ENCODE data around the gene FKBP5.
A peak's percentile ranks its signal among the peaks of the same experiment; 100 is the strongest.
"Not testable (repeated sequence)": the region's sequence is repeated elsewhere in the genome, so short reads cannot be mapped to it uniquely, and the experiment has no call there.

FKBP5 gene

GRCh38 chr6:35601331-35602132 is 87.2 kb downstream of the FKBP5 start:
- peak overlapping the region; percentile 86 for H3K27ac ChIP-seq (ENCODE audit: low read depth, low read length, poor library complexity, severe bottlenecking)

GRCh38 chr6:35600659-35601125 is 88.0 kb downstream of the FKBP5 start:
- Histone ChIP-seq H3K36me3 (ENCODE audit: insufficient read depth, low read length) (peaks cover 49% of the 10 kb centered on the region), H3K27ac (ENCODE audit: low read depth, low read length, poor library complexity, severe bottlenecking) (peak overlapping the region; percentile 86), H3K9me2 (ENCODE audit: low read depth, low read length) (no peaks in the 10 kb centered on the region), H4K20me1 (ENCODE audit: insufficient read depth, low read length) (no peaks in the 10 kb centered on the region), H2AFZ (ENCODE audit: low read length) (no peak overlapping the region), H3K9ac (ENCODE audit: low read length) (peak overlapping the region; percentile 44; the same call in 1 of the 2 replicates), H3K4me1 (ENCODE audit: insufficient read depth, low read length, severe bottlenecking) (peaks cover 30% of the 10 kb centered on the region), H3K4me2 (ENCODE audit: low read length) (peak overlapping the region; percentile 58; the same call in 1 of the 2 replicates), H3K79me2 (ENCODE audit: insufficient read depth, low read length) (no peaks in the 10 kb centered on the region), H3F3A (ENCODE audit: insufficient read depth, low read length) (no peaks in the 10 kb centered on the region), H3K4me3 (ENCODE audit: low read depth, low read length, poor library complexity, severe bottlenecking) (no peak overlapping the region), H3K27me3 (ENCODE audit: insufficient read depth, low read length) (no peaks in the 10 kb centered on the region), H3K9me3 (ENCODE audit: low read length) (no peaks in the 10 kb centered on the region)
- TF ChIP-seq CTCF (IDR thresholded peaks at IDR 0.05; ENCODE audit: low read length) (no peak), EZH2 (IDR thresholded peaks at IDR 0.05; ENCODE audit: borderline replicate concordance, low read length) (no peak)

More at GRCh38 chr6:35601331-35602132, 87.2 kb downstream of the FKBP5 start:
- H3K27me3 ChIP-seq (ENCODE audit: insufficient read depth, low read length): no peaks in the 10 kb centered on the region
- H3K36me3 ChIP-seq (ENCODE audit: insufficient read depth, low read length): peaks cover 47% of the 10 kb centered on the region
- no peaks in the 10 kb centered on the region for H3K9me3 ChIP-seq (ENCODE audit: low read length)
- peak overlapping the region; percentile 13 for H3K4me3 ChIP-seq (ENCODE audit: low read depth, low read length, poor library complexity, severe bottlenecking)
- H3F3A ChIP-seq (ENCODE audit: insufficient read depth, low read length): no peaks in the 10 kb centered on the region
- H3K4me2 ChIP-seq (ENCODE audit: low read length): peak overlapping the region; percentile 58
- H3K9ac ChIP-seq (ENCODE audit: low read length): peak overlapping the region; percentile 44; the same call in 1 of the 2 replicates
- no peaks in the 10 kb centered on the region for H4K20me1 ChIP-seq (ENCODE audit: insufficient read depth, low read length)
- H3K9me2 ChIP-seq (ENCODE audit: low read depth, low read length): no peaks in the 10 kb centered on the region
- no peaks in the 10 kb centered on the region for H3K79me2 ChIP-seq (ENCODE audit: insufficient read depth, low read length)
- peaks cover 30% of the 10 kb centered on the region for H3K4me1 ChIP-seq (ENCODE audit: insufficient read depth, low read length, severe bottlenecking)
- H2AFZ ChIP-seq (ENCODE audit: low read length): no peak overlapping the region
- no peak for TF ChIP-seq EZH2 (IDR thresholded peaks at IDR 0.05; ENCODE audit: borderline replicate concordance, low read length)

GRCh38 chr6:35599761-35600658 is 88.7 kb downstream of the FKBP5 start:
- Histone ChIP-seq H3K36me3 (ENCODE audit: insufficient read depth, low read length) (peaks cover 50% of the 10 kb centered on the region), H4K20me1 (ENCODE audit: insufficient read depth, low read length) (no peaks in the 10 kb centered on the region), H3K9me2 (ENCODE audit: low read depth, low read length) (no peaks in the 10 kb centered on the region), H3K27me3 (ENCODE audit: insufficient read depth, low read length) (no peaks in the 10 kb centered on the region), H3K79me2 (ENCODE audit: insufficient read depth, low read length) (no peaks in the 10 kb centered on the region), H2AFZ (ENCODE audit: low read length) (no peak overlapping the region), H3K4me2 (ENCODE audit: low read length) (no peak overlapping the region), H3K27ac (ENCODE audit: low read depth, low read length, poor library complexity, severe bottlenecking) (peak overlapping the region; percentile 86), H3F3A (ENCODE audit: insufficient read depth, low read length) (no peaks in the 10 kb centered on the region), H3K4me1 (ENCODE audit: insufficient read depth, low read length, severe bottlenecking) (peaks cover 30% of the 10 kb centered on the region), H3K9ac (ENCODE audit: low read length) (no peak overlapping the region), H3K4me3 (ENCODE audit: low read depth, low read length, poor library complexity, severe bottlenecking) (no peak overlapping the region), H3K9me3 (ENCODE audit: low read length) (no peaks in the 10 kb centered on the region)
- TF ChIP-seq CTCF (IDR thresholded peaks at IDR 0.05; ENCODE audit: low read length) (no peak), EZH2 (IDR thresholded peaks at IDR 0.05; ENCODE audit: borderline replicate concordance, low read length) (no peak)

GRCh38 chr6:35598621-35599020 is 90.1 kb downstream of the FKBP5 start:
- H3K9me2 ChIP-seq (ENCODE audit: low read depth, low read length); H3K27ac ChIP-seq (ENCODE audit: low read depth, low read length, poor library complexity, severe bottlenecking): not testable (repeated sequence)
- H3K4me1 ChIP-seq (ENCODE audit: insufficient read depth, low read length, severe bottlenecking): peaks cover 30% of the 10 kb centered on the region

More at GRCh38 chr6:35598621-35599020, 90.1 kb downstream of the FKBP5 start:
- H3K9me3 ChIP-seq (ENCODE audit: low read length); H3F3A ChIP-seq (ENCODE audit: insufficient read depth, low read length); H3K9ac ChIP-seq (ENCODE audit: low read length); H3K4me3 ChIP-seq (ENCODE audit: low read depth, low read length, poor library complexity, severe bottlenecking); H2AFZ ChIP-seq (ENCODE audit: low read length); H3K4me2 ChIP-seq (ENCODE audit: low read length); H4K20me1 ChIP-seq (ENCODE audit: insufficient read depth, low read length); H3K79me2 ChIP-seq (ENCODE audit: insufficient read depth, low read length); H3K27me3 ChIP-seq (ENCODE audit: insufficient read depth, low read length): not testable (repeated sequence)
- peaks cover 51% of the 10 kb centered on the region for H3K36me3 ChIP-seq (ENCODE audit: insufficient read depth, low read length)

All from OCI-LY1 (cell line).